Measurements from ENCODE around the gene ARHGEF7. TPM values are rescaled to one million over a fixed set of nuclear protein-coding genes. Genes with fewer than 3 reads are reported as not detected.

Gene ARHGEF7
- total RNA-seq, 1 donor from 2014 or later = 73.7 TPM

GRCh38 chr13:111304603-111305289, 189.6 kb downstream of the ARHGEF7 start:
- no peak for TF ChIP-seq CTCF (IDR thresholded peaks at IDR 0.05; ENCODE audit: insufficient read depth, low read depth, low read length)
- TF ChIP-seq EZH2 (IDR thresholded peaks at IDR 0.05; ENCODE audit: insufficient read depth, low read length) = no peak
- Mint-ChIP-seq H3K36me3 (ENCODE audit: low read depth, unreplicated experiment) (peaks cover 31% of the 10 kb centered on the region), H3K27me3 (ENCODE audit: low read depth, unreplicated experiment) (no peaks in the 10 kb centered on the region), H3K27ac (ENCODE audit: unreplicated experiment) (no peak overlapping the region), H3K4me1 (ENCODE audit: low read depth, unreplicated experiment) (no peaks in the 10 kb centered on the region), H3K9me3 (ENCODE audit: unreplicated experiment) (peaks cover 2% of the 10 kb centered on the region), H3K4me3 (ENCODE audit: unreplicated experiment) (no peak overlapping the region)
- no peaks in the 10 kb centered on the region for H3K9me3 ChIP-seq (ENCODE audit: insufficient read depth, low read depth, low read length)
- DNase-seq (ENCODE audit: low read depth) (no peak), FAIRE-seq (no peak)
- H3K27me3 ChIP-seq (ENCODE audit: insufficient read depth, low read length) = no peaks in the 10 kb centered on the region
- H3K27ac ChIP-seq (ENCODE audit: low read depth, low read length) = no peak overlapping the region
- H3K9ac ChIP-seq (ENCODE audit: low read length) = no peak overlapping the region
- no peaks in the 10 kb centered on the region for H3K4me1 ChIP-seq (ENCODE audit: insufficient read depth, low read length)
- peaks cover 3% of the 10 kb centered on the region for H4K20me1 ChIP-seq (ENCODE audit: insufficient read depth, low read length)
- no peak overlapping the region for H3K4me2 ChIP-seq (ENCODE audit: low read length)
- H2AFZ ChIP-seq (ENCODE audit: low read depth, low read length) = no peak overlapping the region
- peaks cover under 1% of the 10 kb centered on the region for H3K79me2 ChIP-seq (ENCODE audit: insufficient read depth, low read length)
- no peak overlapping the region for H3K4me3 ChIP-seq (ENCODE audit: insufficient read depth, low read depth, low read length)
- peaks cover 46% of the 10 kb centered on the region for H3K36me3 ChIP-seq (ENCODE audit: insufficient read depth, low read length)

GRCh38 chr13:111312944-111313590, 198.0 kb downstream of the ARHGEF7 start:
- Histone ChIP-seq H2AFZ (ENCODE audit: low read depth, low read length) (no peak overlapping the region), H3K79me2 (ENCODE audit: insufficient read depth, low read length) (peaks cover 14% of the 10 kb centered on the region)

More at GRCh38 chr13:111312944-111313590, 198.0 kb downstream of the ARHGEF7 start:
- no peak overlapping the region for H3K4me2 ChIP-seq (ENCODE audit: low read length)
- peaks cover 6% of the 10 kb centered on the region for H3K4me1 Mint-ChIP-seq (ENCODE audit: low read depth, unreplicated experiment)
- no peaks in the 10 kb centered on the region for H3K4me1 ChIP-seq (ENCODE audit: insufficient read depth, low read length)
- no peak overlapping the region for H3K4me3 ChIP-seq (ENCODE audit: insufficient read depth, low read depth, low read length)
- peaks cover 9% of the 10 kb centered on the region for H3K9me3 Mint-ChIP-seq (ENCODE audit: unreplicated experiment)
- peaks cover 52% of the 10 kb centered on the region for H3K36me3 Mint-ChIP-seq (ENCODE audit: low read depth, unreplicated experiment)
- H3K9ac ChIP-seq (ENCODE audit: low read length) = no peak overlapping the region
- FAIRE-seq = no peak
- peaks cover 1% of the 10 kb centered on the region for H3K36me3 ChIP-seq (ENCODE audit: insufficient read depth, low read length)
- TF ChIP-seq CTCF (IDR thresholded peaks at IDR 0.05; ENCODE audit: insufficient read depth, low read depth, low read length) = no peak
- TF ChIP-seq EZH2 (IDR thresholded peaks at IDR 0.05; ENCODE audit: insufficient read depth, low read length) = no peak
- H3K27me3 Mint-ChIP-seq (ENCODE audit: low read depth, unreplicated experiment) = no peaks in the 10 kb centered on the region
- no peak overlapping the region for H3K27ac ChIP-seq (ENCODE audit: low read depth, low read length)
- peaks cover 3% of the 10 kb centered on the region for H3K9me3 ChIP-seq (ENCODE audit: insufficient read depth, low read depth, low read length)
- no peak overlapping the region for H3K27ac Mint-ChIP-seq (ENCODE audit: unreplicated experiment)
- no peak for DNase-seq (ENCODE audit: low read depth)
- H3K4me3 Mint-ChIP-seq (ENCODE audit: unreplicated experiment) = no peak overlapping the region
- H4K20me1 ChIP-seq (ENCODE audit: insufficient read depth, low read length) = peaks cover 19% of the 10 kb centered on the region
- no peaks in the 10 kb centered on the region for H3K27me3 ChIP-seq (ENCODE audit: insufficient read depth, low read length)
